ENCODE results near the gene TMEM237.

Gene TMEM237

DNA sequence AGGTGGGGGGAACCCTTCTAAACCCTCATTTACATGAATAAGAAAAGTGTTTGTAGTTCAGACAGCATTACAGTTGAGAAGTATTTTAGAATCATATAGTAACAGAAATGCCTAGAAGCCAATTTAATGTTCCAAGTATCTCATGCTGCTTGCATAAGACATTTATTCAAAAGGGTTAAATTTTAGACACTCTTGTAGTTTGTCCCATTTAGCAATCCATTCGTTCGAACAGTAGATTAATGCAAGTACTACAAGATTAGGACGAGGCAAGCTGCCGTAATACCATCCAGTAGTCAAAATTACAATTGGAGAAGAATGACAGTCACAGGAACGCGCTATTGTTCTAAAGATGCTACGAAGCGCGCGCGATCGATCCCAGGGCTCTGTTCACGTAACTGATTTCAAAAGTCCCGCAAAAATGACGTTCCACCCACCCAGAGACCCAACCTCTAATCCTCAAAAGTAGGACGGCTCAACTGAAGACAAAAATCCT, 1.2 kb downstream of the TMEM237 start:
- DNase-seq: no peak

GRCh38 chr2:201639205-201639604, 4.1 kb downstream of the TMEM237 start:
- no peak for DNase-seq

GRCh38 chr2:201638326-201638725, 5.0 kb downstream of the TMEM237 start:
- DNase-seq: no peak

- no peak for DNase-seq
Observed at GRCh38 chr2:201633661-201634249, 9.5 kb downstream of the TMEM237 start.

- no peak for DNase-seq
Observed at GRCh38 chr2:201631041-201631440, 12.3 kb downstream of the TMEM237 start.

GRCh38 chr2:201630577-201630976, 12.7 kb downstream of the TMEM237 start:
- no peak for DNase-seq

DNA sequence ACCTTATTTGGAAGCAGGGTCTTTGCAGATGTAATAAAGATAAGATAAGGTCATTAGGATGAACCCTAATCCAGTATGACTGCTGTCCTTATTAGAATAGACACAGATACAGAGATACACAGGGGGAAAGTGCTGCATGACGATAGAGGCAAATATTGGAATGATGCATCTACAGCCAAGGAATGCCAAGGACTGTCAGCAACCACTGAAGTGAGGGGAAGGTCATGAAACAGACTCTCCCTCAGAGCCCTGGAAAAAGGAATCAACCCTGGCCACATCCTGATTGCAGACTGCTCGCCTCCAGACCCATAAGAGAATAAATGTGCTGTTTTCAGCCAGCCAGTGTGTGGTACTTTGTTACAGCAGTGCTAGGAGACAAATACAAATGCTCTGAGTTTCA, 14.8 kb downstream of the TMEM237 start:
- no peak for DNase-seq

GRCh38 chr2:201622306-201622970, 20.9 kb downstream of the TMEM237 start:
- no peak for DNase-seq

DNA sequence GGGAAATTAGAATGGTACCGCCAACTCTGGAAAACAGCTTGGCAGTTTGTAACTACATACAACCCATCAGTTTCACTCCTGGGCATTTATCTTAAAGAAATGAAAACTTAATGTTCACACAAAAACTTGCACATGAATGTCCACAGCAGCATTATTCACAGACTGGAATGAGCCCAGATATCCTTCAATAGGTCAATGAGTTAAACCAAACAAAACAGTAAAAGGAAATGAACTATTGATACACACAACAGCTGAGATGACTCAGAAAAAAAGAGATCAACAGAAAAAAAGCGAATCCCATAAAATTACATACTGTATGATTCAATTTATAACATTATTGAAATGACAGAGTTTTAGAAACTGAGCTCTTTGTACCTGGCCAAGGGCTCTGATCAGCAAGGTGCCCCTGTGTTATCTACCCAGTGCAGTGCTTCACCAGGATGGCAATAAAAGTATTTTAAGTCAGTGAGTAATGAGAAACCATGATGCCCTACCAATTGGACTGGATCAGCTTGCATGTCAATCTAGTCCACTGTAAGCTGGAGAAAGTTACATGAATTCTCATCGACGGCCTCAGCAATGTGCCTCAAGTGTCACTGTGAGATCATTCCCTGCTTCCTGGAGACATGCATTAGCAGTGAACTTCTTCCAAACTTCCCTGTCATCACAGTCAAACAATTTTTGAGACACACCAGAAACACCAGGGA, 21.9 kb downstream of the TMEM237 start:
- no peak for DNase-seq

DNA sequence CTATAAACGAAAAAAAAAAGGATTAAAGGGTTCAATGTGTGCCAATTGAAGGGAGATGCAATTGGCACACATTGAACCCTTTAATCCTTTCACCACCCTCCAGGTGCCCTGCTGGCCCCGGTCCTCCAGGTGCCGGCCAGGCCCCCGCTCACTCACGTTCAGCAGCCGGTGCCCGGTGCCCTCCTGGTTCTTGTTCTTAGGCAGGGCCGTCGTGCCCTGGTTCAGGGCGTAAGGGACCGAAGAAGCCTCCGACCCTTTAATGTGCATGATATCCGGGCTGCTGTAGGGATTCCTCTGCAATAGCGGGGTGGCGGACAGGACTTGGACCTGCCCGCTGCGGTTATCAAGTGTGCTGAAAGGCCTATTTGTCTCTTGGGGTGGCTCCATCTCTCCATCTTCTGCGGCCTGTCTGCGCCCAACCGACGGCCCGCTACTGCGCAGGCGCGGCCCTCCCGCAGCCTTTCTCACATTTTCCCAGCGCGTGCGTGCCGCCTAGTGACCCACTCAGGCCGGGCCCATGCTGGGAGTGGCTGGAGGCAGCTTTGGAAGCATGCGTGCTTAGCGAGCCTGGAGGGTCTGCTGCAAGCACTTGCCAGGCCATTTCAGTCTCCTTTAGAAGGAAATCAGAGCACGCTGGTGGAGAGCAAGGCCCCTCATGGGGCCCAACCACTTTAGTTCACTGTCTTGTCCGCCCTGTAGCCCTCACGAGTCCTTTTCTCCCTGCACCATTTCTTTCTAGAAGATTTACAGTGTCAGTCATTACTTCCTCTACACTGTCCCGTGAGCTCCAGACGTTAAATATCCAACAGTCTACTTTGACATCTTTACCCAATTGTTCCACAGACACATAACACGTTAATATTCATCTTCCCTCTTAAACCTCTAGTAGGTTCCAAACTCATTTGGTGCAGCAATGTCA, 24.3 kb downstream of the TMEM237 start:
- DNase-seq: peak; percentile 79

DNA sequence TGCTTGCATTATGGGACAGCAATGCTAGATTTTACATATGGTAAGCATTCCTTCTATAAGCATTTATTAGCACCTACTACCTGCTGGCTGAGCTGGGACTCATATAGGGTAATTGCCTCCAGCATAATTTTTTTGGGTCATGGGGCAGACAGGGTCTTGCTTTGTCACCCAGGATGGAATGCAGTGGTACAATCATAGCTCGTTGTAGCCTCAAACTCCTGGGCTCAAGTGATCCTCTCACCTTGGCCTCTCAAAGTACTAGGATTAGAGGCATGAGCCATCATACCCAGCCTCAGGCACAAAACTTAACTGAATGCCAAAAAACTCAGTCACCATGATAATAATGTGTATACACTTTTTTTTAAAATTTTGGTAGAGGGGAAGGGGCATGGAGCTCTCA, 35.3 kb downstream of the TMEM237 start:
- DNase-seq: no peak

DNA sequence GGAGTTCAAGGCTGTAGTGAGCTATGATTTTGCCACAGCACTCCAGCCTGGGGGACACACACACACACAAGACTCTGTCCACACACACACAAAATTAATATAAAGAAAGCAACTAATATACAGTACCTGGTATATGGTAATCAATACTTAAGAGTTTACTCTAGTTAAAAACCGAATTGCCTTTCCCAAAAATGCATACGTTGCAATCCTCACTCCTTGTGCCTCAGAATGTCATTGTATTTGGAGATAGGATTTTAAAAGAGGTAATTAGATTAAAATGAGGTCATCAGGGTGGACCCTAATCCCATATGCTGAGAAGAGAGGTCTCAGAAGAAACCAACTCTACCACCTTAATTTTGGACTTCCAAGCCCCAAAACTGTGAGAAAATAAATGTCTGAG, 35.7 kb downstream of the TMEM237 start:
- DNase-seq: no peak

GRCh38 chr2:201600906-201601305, 42.4 kb downstream of the TMEM237 start:
- no peak for DNase-seq

DNA sequence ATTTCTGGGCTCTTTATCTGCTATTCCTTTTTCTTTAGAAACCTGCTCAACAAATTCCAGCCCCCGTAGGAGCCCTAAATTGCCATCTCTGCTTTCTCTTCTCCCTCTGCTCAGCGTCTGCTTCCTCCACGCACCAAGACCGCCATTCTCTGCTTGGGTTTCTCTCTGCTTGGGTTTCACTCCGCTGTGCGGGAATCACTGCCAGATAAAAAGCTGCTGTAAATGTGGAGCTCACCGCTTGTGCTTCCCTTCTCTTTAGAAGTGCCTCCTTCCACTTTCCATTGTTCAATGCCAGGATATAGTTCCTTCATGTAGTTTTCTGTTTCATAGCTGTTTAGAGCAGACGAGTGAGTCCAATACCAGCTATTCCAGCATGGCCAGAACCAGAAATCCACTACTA, 45.9 kb downstream of the TMEM237 start:
- DNase-seq: peak; percentile 45

DNA sequence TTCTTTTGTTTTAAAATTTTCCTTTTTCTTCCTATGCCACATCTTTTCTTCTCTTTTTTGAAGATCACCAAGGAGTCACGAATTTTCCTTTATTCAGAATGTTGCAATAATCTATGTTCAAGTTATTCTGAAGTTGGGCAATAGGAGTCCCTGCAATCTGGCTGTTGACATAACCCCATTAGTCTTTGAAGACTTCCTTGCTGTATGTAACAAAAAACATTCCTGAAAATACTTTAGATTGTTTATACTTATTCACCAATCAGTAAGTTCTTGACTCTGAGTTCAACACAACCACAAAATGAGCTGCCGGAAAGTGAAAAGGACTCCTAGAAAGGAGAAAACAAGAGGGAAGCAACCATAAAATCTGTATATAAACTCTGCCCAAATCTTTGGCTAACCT, 62.8 kb downstream of the TMEM237 start:
- DNase-seq: no peak

DNA sequence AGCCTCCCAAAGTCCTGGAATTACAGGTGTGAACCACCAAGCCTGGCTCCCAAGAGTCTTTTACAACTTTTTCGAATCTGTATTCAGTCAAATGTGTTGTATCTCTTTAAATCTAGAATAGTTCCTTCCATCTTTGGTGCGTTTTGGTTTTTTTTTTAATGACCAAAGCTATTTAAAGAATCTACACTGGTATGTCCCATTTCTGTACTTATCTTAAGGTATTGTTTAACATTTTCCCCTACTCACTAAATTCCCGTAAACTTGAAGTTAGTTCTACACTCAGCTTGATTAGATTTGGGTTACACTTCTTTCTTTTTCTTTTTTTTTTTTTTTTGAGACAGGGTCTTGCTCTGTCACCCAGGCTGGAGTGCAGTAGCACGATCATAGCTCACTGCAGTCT, 63.8 kb downstream of the TMEM237 start:
- no peak for DNase-seq

DNA sequence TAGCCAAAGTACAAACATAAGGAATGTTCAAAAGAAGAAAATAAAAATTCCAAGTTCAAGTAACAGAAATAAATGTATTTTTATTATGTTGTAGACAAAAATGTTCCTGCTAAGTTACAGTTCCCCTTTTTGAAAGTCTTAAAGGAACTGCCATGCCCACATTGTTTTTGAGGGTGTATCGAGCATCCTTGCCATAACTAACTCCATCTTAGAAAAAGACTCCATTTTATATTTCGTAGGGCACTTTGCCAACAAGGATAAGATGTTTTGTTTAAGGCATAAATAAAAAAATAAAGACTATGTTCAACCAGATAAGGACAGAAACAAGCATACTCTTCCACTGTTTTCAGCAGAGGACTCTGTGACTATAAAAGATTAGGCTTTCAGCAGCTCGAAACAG, 67.3 kb downstream of the TMEM237 start:
- DNase-seq: no peak

DNA sequence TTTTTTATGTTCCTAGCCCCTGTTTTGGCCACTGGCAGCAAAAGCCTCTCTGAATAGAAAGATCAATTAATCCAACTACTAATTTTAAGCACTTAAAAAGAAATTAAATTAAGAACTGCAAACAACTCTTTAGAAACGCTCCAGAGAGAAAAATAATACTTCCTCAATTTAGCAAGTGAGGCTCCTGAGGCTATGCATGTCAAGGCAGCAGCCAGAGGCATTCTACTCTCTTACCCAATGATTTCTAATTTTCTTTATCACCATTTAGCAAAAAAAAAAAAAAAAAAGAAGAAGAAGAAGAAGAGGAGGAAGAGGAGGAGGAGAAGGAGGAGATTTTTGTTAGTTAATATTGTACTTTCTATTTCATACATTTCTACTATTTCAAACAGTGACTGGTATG, 68.5 kb downstream of the TMEM237 start:
- DNase-seq: no peak

DNA sequence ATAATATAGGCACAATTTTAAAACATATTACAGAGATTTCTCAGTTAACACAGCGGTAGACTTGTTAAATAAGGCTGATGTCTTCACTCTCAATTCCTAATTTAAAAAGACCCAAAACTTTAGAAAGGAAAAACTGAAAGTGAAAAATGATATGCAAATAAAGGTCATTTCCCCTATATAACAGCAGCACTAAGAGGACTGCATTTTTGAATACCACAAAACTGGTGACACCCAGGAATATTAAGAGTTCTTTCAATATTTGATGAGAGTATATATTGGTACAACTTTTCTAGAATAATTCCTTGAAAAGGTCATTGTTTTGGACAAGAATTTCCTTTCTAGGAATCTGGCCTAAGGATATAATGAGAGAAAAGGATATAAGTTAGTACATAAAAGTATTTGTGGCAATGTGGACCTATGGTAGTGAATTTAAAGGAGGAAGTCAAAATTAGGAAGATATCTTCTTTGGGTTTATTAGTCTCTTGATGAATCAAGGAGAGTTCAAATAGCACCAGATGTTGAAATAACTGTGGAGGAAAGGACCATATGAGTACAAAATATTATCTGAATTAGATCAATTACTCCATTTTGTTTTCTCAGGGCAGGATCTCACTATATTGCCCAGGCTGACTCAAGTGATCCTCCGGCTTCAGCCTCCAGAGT, 70.3 kb downstream of the TMEM237 start:
- DNase-seq: no peak

Measured in left hindlimb (tissue), 1 donor.